Stimulated activated CD8-positive, alpha-beta memory T cell treated with anti-CD3 and anti-CD28 coated beads, Interleukin-7, amount 100 ng/mL, for 4 hours (primary cell): ENCODE data around the gene NODAL.

Experiments used
- DNase-seq, 2 donors: peaks; one replicate each; pipeline ENCODE4 v3.0.0-alpha.2; 2020; ENCODE audit warnings: low read depth in 2 of 2

NODAL gene

GRCh38 chr10:70432561-70433263 is 8.8 kb downstream of the NODAL start:
- no peak for DNase-seq

DNA sequence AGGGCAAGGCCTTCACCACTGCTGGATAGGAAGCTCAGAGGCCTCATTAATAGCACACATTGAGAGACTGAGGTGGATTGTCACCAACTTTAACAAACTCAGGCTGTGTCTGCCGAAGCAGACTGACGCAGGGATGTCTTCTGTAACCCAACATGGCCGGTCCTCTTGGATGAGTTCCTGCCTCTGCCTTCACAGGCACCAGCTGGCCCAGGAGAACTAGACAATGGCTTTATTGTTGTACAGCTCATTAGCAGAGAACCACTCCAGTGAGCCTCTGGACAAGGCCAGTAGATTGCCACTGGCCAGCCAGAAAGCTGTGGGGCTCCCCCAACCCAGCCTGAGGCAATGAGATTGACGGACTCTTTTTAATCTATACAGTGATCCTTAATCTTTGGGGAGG is 9.4 kb downstream of the NODAL start:
- no peak for DNase-seq

DNA sequence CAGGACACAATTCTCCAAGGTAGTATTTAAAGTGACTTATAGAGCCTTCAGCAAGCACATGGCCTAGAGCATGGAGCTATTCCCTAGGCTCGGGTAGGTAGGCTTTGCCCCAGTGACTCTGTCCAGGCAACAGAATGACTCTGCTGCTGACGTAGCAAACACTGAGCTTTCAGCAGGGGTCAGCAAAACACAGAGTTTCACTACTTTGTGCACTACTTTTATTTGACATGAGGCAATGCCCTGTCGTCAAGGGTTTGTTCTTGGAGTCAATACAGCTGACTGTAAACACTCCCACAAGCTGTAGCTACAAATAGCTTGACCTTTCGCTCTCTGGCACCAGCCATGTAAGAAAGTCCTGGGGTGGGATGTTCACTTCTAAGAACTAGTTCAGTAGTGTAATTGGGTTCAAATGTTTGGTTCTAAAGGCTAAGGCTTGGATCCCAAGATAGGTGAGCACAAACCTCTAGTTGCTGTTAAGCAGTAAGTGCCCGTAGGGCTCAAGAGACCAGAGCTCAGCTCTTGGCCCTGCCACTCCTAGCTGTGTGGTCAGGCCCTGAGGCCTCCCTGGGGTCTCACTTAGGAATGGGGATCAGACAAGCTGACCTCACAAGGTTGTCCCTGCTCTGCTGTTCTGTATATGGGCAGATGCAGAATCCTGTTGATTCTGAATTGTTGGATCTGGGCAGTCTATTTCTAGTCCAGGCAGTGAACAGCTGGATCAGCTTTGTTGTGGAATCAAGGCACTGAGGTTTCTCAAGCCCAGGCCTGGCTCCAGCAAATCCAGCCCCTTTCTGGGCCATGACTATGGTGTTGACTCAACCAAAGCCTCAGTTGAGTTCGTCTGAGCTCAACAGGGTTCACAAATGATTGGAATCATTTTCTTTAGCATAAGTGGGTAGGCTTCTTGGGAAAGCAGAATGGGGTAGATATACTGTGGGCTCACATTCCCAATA is 10.7 kb downstream of the NODAL start:
- no peak for DNase-seq

DNA sequence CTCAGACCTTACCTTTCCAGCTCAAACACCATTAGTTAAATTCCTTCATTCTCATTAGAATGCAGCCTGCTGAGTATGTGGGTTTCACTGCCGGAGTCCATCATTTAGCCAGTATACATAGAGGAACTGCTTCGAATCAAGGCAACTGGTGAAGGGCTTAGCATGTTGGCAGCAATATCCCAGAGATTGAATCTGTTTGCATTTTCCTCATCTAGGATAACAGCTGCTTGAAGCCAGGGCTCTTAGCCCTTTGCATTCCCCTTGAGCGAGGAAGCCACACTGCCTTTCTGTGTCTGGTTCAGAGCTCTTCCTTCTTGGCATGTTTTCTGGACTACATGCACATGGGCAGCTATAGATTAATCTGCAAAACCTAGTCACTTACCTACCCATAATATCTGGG is 14.7 kb downstream of the NODAL start:
- DNase-seq = no peak

GRCh38 chr10:70425096-70425495 is 16.4 kb downstream of the NODAL start:
- no peak for DNase-seq

- no peak for DNase-seq
Measured at GRCh38 chr10:70424320-70424719, 17.2 kb downstream of the NODAL start.

- no peak for DNase-seq
Measured at GRCh38 chr10:70418713-70419112, 22.8 kb downstream of the NODAL start.

- no peak for DNase-seq
Measured at GRCh38 chr10:70418229-70418628, 23.3 kb downstream of the NODAL start.

DNA sequence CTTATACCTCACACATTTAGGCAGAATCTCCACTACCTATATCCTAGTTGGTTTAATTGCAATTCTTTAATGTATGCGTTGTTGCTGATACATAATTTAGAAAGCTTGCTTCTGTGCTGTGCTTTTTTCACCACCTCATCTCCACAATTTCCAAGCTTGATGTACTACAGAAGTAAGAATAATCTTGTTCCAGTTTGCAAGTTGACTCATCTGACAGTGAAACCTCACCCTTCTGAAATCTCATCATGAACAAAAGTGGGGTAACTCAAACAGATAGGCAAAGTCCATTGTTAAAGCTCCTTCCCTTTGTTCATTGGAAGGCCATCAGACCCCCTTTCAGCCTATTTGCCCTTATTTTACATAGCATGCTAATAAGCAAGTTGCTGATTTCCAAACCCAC is 23.9 kb downstream of the NODAL start:
- no peak for DNase-seq

DNA sequence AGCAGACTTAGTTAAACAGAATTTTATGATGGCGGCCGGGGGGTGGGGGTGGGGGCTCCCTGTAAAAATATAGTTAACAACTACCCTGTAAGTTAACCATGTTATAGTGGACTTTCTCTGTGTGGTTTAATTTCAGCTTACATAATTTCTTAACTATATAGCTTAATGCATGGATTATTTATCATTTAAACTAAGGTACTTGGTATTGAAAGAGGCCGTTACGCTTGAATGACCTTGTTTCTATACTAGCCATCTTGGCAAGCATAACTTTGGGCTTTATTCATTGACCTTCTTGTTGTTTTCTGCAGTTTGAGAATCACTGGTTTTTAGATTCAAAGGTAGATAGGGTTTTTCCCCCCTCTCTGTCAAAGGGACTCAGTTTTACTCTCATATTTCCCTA is 29.1 kb downstream of the NODAL start:
- DNase-seq = no peak

DNA sequence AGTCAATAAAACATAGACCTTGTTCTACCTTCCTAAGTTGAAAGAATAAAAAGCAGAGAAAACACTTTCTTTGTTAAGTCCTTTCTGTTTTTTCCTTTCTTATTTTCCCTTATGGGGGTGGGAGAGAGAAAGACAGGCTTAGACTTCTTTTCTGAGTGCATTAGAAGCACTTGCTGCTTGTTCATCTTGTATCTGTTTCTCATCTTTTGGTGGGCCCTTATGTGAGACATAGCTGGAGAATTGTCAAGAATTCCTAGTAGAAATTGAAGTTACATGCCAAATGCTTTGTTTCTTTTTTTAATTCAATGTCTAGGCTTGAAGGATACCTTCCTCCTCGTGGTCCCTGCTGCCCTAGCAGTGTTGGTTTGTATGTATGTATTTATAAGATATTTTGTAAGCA is 30.9 kb downstream of the NODAL start:
- DNase-seq = no peak

DNA sequence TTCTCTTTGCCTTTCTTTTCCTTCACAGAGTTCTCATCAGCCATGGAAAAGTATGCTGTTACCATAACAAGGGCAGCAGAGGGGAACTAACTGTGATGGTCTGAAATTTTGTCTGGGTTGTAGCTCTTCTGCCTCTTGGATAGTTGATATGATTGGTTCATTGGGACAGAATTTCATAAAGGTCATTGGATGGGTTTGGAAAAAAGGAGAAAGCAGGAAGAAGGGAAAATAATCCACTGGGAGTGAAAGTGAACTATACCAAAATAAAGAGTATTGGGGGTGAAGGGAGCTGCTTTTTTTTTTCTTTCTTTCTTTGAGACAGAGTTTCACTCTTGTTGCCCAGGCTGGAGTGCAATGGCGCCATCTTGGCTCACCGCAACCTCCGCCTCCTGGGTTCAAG is 31.7 kb downstream of the NODAL start:
- DNase-seq = no peak

DNA sequence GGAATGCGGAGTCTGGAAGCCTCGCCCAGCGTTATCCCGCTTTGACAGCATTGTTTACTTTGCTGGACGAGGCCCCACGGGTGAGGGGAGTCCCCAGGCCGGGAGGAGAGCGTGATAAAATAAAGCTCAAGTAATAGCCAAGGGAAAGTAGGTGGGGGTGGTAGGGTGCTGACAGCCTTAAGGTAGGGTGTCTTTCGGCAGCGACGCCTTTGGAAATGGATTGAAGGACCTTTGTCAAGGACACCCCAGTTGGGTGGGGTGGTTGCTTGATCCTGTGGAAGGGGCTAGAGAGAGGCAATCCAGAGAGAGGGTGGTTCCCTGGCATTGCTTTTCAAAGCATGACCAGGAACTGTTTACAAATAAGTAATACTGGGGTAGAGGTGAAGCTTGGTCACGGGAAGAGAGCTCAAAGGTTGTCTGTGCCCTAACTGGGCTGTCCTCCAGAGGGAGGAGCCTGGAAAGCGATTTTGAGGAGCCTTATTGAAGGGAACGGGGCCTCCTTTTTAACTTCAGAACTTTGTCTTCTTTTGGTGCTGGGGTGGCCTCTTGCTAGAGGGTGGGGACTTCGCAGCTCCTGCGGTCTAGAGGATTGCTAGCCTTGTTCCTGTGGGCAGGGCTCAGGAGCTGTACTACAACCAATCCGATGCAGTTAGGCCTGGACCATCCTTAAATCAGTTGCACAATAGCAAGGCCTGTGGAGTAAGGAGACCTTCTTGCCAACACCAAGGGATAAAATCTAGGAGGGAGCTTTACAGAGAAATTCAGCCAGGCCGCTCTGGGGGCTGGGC is 36.2 kb downstream of the NODAL start:
- DNase-seq = no peak

DNA sequence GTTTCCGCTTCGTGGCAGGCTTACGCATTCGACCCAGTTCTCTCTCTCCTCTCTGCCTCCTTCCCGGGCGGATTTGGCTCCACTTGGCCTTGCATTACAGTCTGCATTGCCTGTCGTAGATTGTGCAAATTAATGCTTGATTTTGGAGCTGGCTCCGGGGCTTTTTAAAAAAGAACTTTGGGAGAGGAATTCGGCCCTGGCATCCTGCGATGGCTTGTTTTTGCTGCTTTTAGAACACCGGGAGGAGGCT is 36.8 kb downstream of the NODAL start:
- DNase-seq = no peak

- peak; percentile 94 to 96 for DNase-seq
Measured at GRCh38 chr10:70404036-70404786, 37.3 kb downstream of the NODAL start, which contains the start of gene EIF4EBP2. EIF4EBP2 (plus strand) TSS chr10:70404145; CDS start chr10:70404402, 257 bp downstream.

DNA sequence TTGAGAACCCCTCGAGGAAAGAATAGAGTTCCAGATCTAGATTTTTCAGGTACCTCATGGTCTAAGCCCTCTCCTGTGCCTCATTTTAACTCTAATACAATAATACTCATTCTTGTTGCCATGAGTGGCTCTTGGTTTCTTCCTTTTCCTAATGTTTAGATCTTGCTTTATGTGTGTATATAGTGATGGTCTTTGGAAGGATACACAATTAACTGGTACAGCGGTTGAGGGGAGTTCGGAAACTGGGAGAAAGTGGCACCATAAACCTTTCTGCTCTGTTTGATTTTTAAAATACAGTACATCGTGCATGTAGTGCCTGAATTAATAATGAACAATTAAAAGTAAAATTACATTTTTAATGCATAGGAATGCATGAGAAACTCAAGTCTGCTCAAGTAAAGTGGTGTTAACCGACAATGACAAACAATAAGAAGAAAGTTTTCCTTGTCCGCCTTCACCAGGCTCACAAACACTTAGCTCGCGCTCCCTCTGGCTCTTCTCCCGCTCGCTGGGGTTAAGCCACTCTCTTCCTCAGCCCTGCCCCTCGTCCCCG is 37.9 kb downstream of the NODAL start:
- no peak for DNase-seq

GRCh38 chr10:70399177-70399576 is 42.3 kb downstream of the NODAL start:
- DNase-seq = no peak

- no peak for DNase-seq
Measured at GRCh38 chr10:70396140-70396539, 45.3 kb downstream of the NODAL start.

- DNase-seq = no peak
Measured at GRCh38 chr10:70391654-70392053, 49.8 kb downstream of the NODAL start.
